ENCODE data around the gene RICTOR. TPM values are rescaled to one million over a fixed set of nuclear protein-coding genes. Genes with fewer than 3 reads are reported as not detected.
A peak's percentile ranks its signal among the peaks of the same experiment; 100 is the strongest.

Gene RICTOR
- total RNA-seq, 1 donor from 2014 or later = 35.3 TPM

DNA sequence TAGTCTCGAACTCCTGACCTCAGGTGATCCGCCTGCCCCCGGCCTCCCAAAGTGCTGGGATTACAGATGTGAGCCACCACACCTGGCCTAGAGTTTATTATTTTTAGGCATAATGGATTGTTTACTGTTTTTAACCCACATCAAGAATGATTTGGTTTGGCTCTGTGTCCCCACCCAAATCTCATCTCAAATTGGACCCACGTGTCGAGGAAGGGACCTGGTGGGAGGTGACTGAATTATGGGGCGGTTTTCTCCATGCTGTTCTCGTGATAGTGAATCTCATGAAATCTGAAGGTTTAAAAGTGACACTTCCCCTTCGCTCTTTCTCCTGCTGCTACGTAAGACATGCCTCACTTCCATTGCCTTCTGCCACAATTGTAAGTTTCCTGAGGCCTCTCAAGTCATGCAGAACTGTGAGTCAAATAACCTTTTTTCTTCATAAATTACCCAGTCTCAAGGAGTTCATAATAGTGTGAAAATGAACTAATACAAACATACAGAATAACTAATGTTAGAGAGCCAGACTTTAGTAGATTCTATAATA, 88.2 kb downstream of the RICTOR start:
- H3K27me3 Mint-ChIP-seq (ENCODE audit: unreplicated experiment) = peaks cover 2% of the 10 kb centered on the region
- no peaks in the 10 kb centered on the region for H3K4me1 Mint-ChIP-seq (ENCODE audit: unreplicated experiment)
- TF ChIP-seq, protein P1, sequence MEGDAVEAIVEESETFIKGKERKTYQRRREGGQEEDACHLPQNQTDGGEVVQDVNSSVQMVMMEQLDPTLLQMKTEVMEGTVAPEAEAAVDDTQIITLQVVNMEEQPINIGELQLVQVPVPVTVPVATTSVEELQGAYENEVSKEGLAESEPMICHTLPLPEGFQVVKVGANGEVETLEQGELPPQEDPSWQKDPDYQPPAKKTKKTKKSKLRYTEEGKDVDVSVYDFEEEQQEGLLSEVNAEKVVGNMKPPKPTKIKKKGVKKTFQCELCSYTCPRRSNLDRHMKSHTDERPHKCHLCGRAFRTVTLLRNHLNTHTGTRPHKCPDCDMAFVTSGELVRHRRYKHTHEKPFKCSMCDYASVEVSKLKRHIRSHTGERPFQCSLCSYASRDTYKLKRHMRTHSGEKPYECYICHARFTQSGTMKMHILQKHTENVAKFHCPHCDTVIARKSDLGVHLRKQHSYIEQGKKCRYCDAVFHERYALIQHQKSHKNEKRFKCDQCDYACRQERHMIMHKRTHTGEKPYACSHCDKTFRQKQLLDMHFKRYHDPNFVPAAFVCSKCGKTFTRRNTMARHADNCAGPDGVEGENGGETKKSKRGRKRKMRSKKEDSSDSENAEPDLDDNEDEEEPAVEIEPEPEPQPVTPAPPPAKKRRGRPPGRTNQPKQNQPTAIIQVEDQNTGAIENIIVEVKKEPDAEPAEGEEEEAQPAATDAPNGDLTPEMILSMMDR (IDR thresholded peaks at IDR 0.05; ENCODE audit: unreplicated experiment) = no peak
- DNase-seq (ENCODE audit: low spot score) = no peak
- H3K9me3 Mint-ChIP-seq (ENCODE audit: unreplicated experiment) = no peaks in the 10 kb centered on the region
- H3K27ac Mint-ChIP-seq (ENCODE audit: unreplicated experiment) = no peak overlapping the region
- H3K4me3 Mint-ChIP-seq (ENCODE audit: unreplicated experiment) = peak overlapping the region; percentile 12
- H3K36me3 Mint-ChIP-seq (ENCODE audit: low read depth, unreplicated experiment) = peaks cover 40% of the 10 kb centered on the region

GRCh38 chr5:38979535-38979934, 94.7 kb downstream of the RICTOR start:
- H3K4me3 Mint-ChIP-seq (ENCODE audit: unreplicated experiment) = no peak overlapping the region
- no peaks in the 10 kb centered on the region for H3K4me1 Mint-ChIP-seq (ENCODE audit: unreplicated experiment)
- no peak overlapping the region for H3K27ac Mint-ChIP-seq (ENCODE audit: unreplicated experiment)
- TF ChIP-seq, protein P1 (IDR thresholded peaks at IDR 0.05; ENCODE audit: unreplicated experiment) = no peak
- no peaks in the 10 kb centered on the region for H3K36me3 Mint-ChIP-seq (ENCODE audit: low read depth, unreplicated experiment)
- no peaks in the 10 kb centered on the region for H3K9me3 Mint-ChIP-seq (ENCODE audit: unreplicated experiment)
- no peak for DNase-seq (ENCODE audit: low spot score)
- H3K27me3 Mint-ChIP-seq (ENCODE audit: unreplicated experiment) = peaks cover 2% of the 10 kb centered on the region

DNA sequence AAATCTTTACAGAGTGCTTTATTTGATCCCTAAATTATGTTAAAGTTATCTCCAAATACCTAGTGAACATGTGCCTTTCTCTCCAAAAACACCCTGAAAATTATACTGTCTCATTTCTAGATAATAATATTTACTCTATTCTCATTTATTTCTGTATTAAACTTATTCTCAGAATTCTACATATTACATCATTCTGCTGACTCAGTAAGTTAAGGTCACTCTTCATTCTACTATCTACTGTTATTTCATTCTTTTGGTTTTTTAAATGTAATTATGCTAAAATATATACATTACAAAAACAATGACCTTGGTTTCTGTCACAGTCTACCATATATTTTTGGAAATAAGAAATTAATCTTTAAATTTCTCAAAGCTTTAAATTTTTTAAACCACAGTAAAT, 96.2 kb downstream of the RICTOR start:
- Mint-ChIP-seq H3K4me1 (ENCODE audit: unreplicated experiment) (no peaks in the 10 kb centered on the region), H3K27me3 (ENCODE audit: unreplicated experiment) (peaks cover 2% of the 10 kb centered on the region), H3K27ac (ENCODE audit: unreplicated experiment) (no peak overlapping the region), H3K36me3 (ENCODE audit: low read depth, unreplicated experiment) (no peaks in the 10 kb centered on the region), H3K9me3 (ENCODE audit: unreplicated experiment) (no peaks in the 10 kb centered on the region), H3K4me3 (ENCODE audit: unreplicated experiment) (no peak overlapping the region)
- TF ChIP-seq, protein P1 (IDR thresholded peaks at IDR 0.05; ENCODE audit: unreplicated experiment) = no peak
- no peak for DNase-seq (ENCODE audit: low spot score)

GRCh38 chr5:38968665-38969064, 105.5 kb downstream of the RICTOR start:
- Mint-ChIP-seq H3K27ac (ENCODE audit: unreplicated experiment) (no peak overlapping the region), H3K36me3 (ENCODE audit: low read depth, unreplicated experiment) (no peaks in the 10 kb centered on the region), H3K4me1 (ENCODE audit: unreplicated experiment) (no peaks in the 10 kb centered on the region), H3K9me3 (ENCODE audit: unreplicated experiment) (no peaks in the 10 kb centered on the region), H3K4me3 (ENCODE audit: unreplicated experiment) (no peak overlapping the region), H3K27me3 (ENCODE audit: unreplicated experiment) (no peaks in the 10 kb centered on the region)
- DNase-seq (ENCODE audit: low spot score) = no peak
- TF ChIP-seq, protein P1 (IDR thresholded peaks at IDR 0.05; ENCODE audit: unreplicated experiment) = no peak

DNA sequence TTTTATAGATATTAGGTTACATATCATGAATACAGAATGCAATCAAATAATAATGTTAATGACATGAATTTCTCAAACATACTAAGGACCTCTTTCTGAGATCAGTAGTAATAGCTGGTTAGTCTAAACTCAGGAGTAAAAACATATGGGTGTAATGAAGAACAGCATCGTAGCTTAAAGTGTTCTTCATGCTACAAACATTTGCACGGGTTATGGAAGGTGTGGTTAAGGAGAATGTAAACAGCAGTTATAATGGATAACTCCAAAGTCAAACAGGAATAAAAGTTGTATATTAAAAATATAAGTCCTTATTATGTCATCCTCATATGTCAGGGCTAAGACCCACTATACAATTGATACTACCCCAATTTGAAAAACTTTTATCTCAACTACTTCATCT, 112.5 kb downstream of the RICTOR start:
- H3K27me3 Mint-ChIP-seq (ENCODE audit: unreplicated experiment) = peaks cover 2% of the 10 kb centered on the region
- no peaks in the 10 kb centered on the region for H3K4me1 Mint-ChIP-seq (ENCODE audit: unreplicated experiment)
- H3K9me3 Mint-ChIP-seq (ENCODE audit: unreplicated experiment) = no peaks in the 10 kb centered on the region
- no peak overlapping the region for H3K27ac Mint-ChIP-seq (ENCODE audit: unreplicated experiment)
- no peak overlapping the region for H3K4me3 Mint-ChIP-seq (ENCODE audit: unreplicated experiment)
- TF ChIP-seq, protein P1 (IDR thresholded peaks at IDR 0.05; ENCODE audit: unreplicated experiment) = no peak
- no peaks in the 10 kb centered on the region for H3K36me3 Mint-ChIP-seq (ENCODE audit: low read depth, unreplicated experiment)
- DNase-seq (ENCODE audit: low spot score) = no peak

Data from endothelial cell (in vitro differentiated cells).